Effector memory CD4-positive, alpha-beta T cell (primary cell): Measurements from ENCODE around the gene PAPLN.
"Not testable (repeated sequence)": the region's sequence is repeated elsewhere in the genome, so short reads cannot be mapped to it uniquely, and the experiment has no call there.

Experiments used
- DNase-seq, 3 donors: peaks; one replicate each; pipeline ENCODE4 v3.0.0-alpha.2; 2020
- H3K27ac ChIP-seq: 2 replicates; pipeline ENCODE4 v1.7.0; 2013; ENCODE audit warnings: mild to moderate bottlenecking, low read length, moderate library complexity; ENCODE audit not compliant: insufficient read depth, poor library complexity, severe bottlenecking
- H3K27me3 ChIP-seq: replicated peaks from 2 replicates; pipeline ENCODE4 v1.7.0; 2013; ENCODE audit warnings: mild to moderate bottlenecking, low read length; ENCODE audit not compliant: insufficient read depth, control insufficient read depth, poor library complexity, severe bottlenecking
- H3K36me3 ChIP-seq: 2 replicates; pipeline ENCODE4 v1.7.0; 2013; ENCODE audit warnings: mild to moderate bottlenecking, low read length, moderate library complexity; ENCODE audit not compliant: control insufficient read depth, insufficient read depth
- H3K4me1 ChIP-seq: 2 replicates; pipeline ENCODE4 v1.7.0; 2013; ENCODE audit warnings: low read length, mild to moderate bottlenecking; ENCODE audit not compliant: control insufficient read depth, insufficient read depth, poor library complexity, severe bottlenecking
- H3K4me3 ChIP-seq: 2 replicates; pipeline ENCODE4 v1.7.0; 2013; ENCODE audit warnings: low read length, low read depth, mild to moderate bottlenecking; ENCODE audit not compliant: insufficient read depth, poor library complexity, severe bottlenecking
- H3K9me3 ChIP-seq: 2 replicates; pipeline ENCODE4 v1.7.0; 2013; ENCODE audit warnings: mild to moderate bottlenecking, low read length, moderate library complexity; ENCODE audit not compliant: control insufficient read depth
- total RNA-seq, 3 donors: gene quantifications; one replicate each; lab custom pipeline; 2026; lab: John Stamatoyannopoulos, UW

The PAPLN gene, protein sequence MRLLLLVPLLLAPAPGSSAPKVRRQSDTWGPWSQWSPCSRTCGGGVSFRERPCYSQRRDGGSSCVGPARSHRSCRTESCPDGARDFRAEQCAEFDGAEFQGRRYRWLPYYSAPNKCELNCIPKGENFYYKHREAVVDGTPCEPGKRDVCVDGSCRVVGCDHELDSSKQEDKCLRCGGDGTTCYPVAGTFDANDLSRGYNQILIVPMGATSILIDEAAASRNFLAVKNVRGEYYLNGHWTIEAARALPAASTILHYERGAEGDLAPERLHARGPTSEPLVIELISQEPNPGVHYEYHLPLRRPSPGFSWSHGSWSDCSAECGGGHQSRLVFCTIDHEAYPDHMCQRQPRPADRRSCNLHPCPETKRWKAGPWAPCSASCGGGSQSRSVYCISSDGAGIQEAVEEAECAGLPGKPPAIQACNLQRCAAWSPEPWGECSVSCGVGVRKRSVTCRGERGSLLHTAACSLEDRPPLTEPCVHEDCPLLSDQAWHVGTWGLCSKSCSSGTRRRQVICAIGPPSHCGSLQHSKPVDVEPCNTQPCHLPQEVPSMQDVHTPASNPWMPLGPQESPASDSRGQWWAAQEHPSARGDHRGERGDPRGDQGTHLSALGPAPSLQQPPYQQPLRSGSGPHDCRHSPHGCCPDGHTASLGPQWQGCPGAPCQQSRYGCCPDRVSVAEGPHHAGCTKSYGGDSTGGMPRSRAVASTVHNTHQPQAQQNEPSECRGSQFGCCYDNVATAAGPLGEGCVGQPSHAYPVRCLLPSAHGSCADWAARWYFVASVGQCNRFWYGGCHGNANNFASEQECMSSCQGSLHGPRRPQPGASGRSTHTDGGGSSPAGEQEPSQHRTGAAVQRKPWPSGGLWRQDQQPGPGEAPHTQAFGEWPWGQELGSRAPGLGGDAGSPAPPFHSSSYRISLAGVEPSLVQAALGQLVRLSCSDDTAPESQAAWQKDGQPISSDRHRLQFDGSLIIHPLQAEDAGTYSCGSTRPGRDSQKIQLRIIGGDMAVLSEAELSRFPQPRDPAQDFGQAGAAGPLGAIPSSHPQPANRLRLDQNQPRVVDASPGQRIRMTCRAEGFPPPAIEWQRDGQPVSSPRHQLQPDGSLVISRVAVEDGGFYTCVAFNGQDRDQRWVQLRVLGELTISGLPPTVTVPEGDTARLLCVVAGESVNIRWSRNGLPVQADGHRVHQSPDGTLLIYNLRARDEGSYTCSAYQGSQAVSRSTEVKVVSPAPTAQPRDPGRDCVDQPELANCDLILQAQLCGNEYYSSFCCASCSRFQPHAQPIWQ
- 0 to 0.09 (median 0) reads per million in 3 donors for total RNA-seq

DNA sequence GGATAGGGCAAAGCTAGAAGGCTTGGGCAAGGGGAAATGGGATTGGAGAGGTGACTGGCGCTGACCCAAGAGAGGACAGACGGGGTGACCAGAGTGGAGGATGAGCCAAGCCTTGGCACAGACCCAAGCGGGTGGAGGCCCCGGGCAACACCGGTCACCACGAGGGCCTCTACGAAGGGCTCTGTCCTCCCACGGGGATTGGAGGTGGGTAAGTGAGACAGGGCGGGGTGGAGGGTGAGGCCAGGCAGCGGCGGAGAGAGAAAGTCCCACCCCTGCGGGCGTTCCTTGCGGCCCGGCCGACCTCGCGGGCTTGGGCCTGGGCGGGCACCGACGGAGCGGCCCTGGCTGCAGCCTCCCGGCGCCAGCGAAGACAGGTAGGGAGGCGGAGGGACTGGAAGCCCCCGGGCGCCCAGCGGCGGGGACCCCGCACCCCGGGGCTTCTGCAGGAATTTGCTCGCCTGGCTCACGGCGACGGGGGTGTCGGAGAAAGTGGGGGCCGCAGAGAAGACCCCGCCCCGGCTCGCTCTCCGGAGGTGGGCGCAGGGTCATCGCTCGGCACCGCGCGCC, at the start of gene PAPLN:
Gene PAPLN, plus strand, starts transcription at position 288 of the 567 bp plus-strand sequence. CDS start 2,273 bp downstream, outside the sequence.
- Histone ChIP-seq H3K4me3 (peak within 1 kb of the TSS; percentile 25), H3K4me1 (peaks cover 14% of the 10 kb centered on the region), H3K27me3 (peaks cover 40% of the 10 kb centered on the region), H3K9me3 (no peaks in the 10 kb centered on the region), H3K27ac (no peak within 1 kb of the TSS), H3K36me3 (no peaks in the 10 kb centered on the region)
- no peak for DNase-seq

DNA sequence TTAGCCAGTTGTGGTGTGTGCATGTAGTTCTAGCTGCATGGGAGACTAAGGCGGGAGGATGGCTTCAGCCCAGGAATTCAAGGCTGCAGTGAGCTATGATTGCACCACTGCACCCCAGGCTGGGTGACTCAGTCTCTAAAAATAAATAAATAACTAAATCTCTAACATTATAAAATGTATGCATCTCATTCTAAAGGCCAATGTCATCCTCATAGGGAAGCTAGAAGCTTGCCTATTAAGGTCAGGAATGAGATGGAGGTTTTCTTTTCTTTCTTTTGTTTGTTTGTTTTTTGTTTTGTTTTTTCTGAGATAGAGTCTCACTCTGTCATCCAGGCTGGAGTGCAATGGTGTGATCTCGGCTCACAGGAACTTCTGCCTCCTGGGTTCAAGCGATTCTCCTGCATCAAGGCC, 48.8 kb upstream of the PAPLN start:
- no peak overlapping the region for H3K4me3 ChIP-seq
- H3K36me3 ChIP-seq, result peaks cover 13% of the 10 kb centered on the region
- H3K4me1 ChIP-seq, result no peaks in the 10 kb centered on the region
- no peaks in the 10 kb centered on the region for H3K27me3 ChIP-seq
- H3K9me3 ChIP-seq, result no peaks in the 10 kb centered on the region
- no peak for DNase-seq
- H3K27ac ChIP-seq, result no peak overlapping the region

DNA sequence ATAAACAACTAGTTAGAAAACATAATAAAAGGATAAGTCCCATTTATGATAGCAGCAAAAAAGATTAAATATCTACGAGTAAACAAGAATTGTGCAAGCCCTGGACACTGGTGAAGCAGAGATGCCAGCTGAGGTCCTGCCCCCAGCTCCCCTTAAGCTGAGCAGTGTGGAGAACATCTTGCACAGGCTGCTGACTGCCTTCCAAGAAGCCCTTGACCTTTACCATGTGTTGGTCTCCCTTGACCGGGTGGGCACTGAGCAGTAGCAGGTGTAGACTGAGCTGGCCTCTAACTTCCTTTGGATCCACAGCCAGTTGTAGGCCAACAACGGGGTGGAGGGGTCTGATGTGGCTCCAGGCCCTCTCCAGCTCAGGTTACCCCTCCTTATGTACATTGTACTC, 47.7 kb upstream of the PAPLN start:
- peaks cover 13% of the 10 kb centered on the region for H3K36me3 ChIP-seq
- no peaks in the 10 kb centered on the region for H3K9me3 ChIP-seq
- H3K27me3 ChIP-seq, result no peaks in the 10 kb centered on the region
- H3K27ac ChIP-seq, result no peak overlapping the region
- H3K4me3 ChIP-seq, result no peak overlapping the region
- no peaks in the 10 kb centered on the region for H3K4me1 ChIP-seq
- no peak for DNase-seq

DNA sequence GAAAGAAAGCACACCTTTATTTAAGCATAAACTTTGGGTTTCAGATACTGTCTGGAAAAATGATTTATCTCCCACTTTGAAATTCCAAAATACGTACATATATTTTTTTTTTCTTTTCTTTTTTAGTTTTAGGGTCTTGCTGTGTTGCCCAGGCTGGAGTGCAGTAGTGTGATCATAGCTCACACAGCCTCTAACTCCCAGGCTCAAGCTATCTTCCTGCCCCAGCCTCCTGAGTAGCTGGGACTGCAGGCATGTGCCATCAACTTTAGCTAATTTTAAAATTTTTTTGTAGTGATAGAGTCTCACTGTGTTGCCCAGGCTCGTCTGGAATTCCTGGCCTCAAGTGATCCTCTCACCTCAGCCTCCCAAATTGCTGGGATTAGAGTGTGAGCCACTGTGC, 45.9 kb upstream of the PAPLN start:
- Histone ChIP-seq H3K4me3 (no peak overlapping the region), H3K27me3 (no peaks in the 10 kb centered on the region), H3K4me1 (no peaks in the 10 kb centered on the region), H3K36me3 (peaks cover 13% of the 10 kb centered on the region), H3K27ac (no peak overlapping the region), H3K9me3 (no peaks in the 10 kb centered on the region)
- no peak for DNase-seq

DNA sequence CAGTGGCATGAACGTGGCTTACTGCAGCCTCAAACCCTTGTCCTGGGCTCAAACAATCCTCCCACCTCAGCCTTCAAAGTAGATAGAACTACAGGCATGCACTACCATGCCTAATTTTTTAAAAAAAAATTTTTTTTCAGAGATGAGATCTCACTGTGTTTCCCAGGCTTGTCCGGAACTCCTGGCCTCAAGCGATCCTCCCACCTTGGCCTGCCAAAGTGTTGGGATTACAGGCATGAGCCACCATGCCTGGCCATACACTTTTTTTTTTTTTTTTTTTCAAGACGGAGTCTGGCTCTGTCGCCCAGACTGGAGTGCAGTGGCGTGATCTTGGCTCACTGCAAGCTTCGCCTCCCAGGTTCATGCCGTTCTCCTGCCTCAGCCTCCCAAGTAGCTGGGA, 43.0 kb upstream of the PAPLN start:
- H3K4me1 ChIP-seq, H3K27ac ChIP-seq, DNase-seq, H3K4me3 ChIP-seq, H3K9me3 ChIP-seq, H3K27me3 ChIP-seq: not testable (repeated sequence)
- peaks cover 19% of the 10 kb centered on the region for H3K36me3 ChIP-seq

DNA sequence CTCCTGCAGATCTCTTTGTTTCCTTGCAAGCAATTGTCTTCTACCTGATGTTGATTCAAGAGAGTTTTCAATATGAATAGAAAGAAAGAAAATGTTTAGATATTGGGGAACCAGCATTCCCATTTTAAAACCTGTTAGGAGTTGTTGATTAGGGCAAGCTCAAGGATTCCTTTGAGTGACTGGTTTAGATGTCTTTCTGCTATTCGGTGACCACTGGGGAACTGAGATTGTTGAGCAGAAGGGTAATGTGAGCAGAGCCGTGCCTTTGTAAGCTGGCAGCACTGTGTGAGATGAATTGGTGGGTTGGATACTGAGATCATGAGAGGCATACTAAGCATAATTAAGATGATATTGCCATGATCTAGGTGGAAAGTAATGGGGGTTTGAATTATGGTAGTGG, 39.1 kb upstream of the PAPLN start:
- H3K4me3 ChIP-seq, result no peak overlapping the region
- peaks cover 17% of the 10 kb centered on the region for H3K36me3 ChIP-seq
- H3K9me3 ChIP-seq, result no peaks in the 10 kb centered on the region

DNA sequence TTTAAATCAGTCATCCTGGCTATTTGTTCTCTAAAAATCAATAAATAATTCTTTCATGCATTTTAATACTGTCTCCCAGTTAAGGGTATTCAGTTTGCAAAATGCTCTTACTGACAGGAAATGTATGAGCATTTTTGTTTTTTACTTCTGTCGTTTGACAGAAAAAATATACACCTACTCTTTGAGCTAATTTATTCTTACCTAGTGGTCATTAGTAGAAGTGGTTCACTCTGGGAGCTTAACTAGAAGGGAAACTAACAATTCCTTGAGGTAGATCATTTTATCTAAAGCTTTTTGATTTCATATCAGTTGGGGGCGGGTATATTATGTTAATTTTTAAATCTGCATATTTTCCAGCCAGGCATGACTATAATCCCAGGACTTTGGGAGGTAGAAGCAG, 33.8 kb upstream of the PAPLN start:
- DNase-seq, result no peak
- H3K4me1 ChIP-seq, result no peaks in the 10 kb centered on the region
- no peak overlapping the region for H3K4me3 ChIP-seq
- no peaks in the 10 kb centered on the region for H3K9me3 ChIP-seq
- H3K36me3 ChIP-seq, result peaks cover 37% of the 10 kb centered on the region
- no peak overlapping the region for H3K27ac ChIP-seq
- H3K27me3 ChIP-seq, result no peaks in the 10 kb centered on the region

More for the DNA sequence above, 39.1 kb upstream of the PAPLN start:
- H3K27ac ChIP-seq, result no peak overlapping the region
- no peaks in the 10 kb centered on the region for H3K4me1 ChIP-seq
- no peak for DNase-seq
- H3K27me3 ChIP-seq, result no peaks in the 10 kb centered on the region

DNA sequence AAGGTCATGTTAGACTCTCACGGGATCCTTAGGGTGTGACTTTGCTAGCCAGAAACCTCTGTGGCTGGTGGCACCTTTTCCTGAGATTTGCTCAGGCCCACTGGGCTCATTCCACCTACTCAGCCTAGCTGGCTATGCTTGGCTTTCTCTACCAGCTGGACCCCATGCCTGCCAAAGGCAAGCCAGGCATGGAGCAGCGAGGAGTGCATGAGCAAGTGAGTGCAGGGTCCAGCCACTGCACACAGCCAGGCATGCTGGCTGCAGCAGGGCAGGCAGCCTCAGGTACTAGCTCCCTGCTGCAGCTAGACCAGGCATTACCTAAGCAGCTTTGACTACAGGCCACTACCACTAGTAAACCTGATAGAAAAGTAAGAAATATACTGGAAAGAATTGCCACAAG, 29.7 kb upstream of the PAPLN start:
- H3K4me3 ChIP-seq, result no peak overlapping the region
- no peak overlapping the region for H3K27ac ChIP-seq
- no peak for DNase-seq
- H3K9me3 ChIP-seq, result no peaks in the 10 kb centered on the region
- H3K36me3 ChIP-seq, result peaks cover 50% of the 10 kb centered on the region
- no peaks in the 10 kb centered on the region for H3K27me3 ChIP-seq
- H3K4me1 ChIP-seq, result no peaks in the 10 kb centered on the region

DNA sequence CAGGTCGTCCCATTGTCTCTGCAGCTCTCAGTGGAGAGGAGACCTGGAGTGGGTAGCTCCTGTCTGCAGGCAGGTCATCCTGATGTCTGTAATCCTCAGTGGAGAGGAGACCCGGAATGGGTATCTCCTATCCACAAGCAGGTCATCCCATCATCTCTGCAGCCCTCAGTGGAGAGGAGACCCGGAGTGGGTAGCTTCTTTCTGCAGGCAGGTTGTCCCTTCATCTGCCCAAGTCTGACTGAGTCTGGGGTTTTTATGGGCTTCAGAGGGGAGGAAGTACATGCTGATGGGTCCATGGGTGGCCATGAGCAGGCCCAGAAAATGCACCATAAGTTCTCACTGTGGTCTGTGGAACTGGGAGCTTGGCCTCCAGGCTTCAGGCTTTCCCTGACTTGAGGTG, 28.9 kb upstream of the PAPLN start:
- no peaks in the 10 kb centered on the region for H3K9me3 ChIP-seq
- H3K27ac ChIP-seq, result no peak overlapping the region
- H3K4me3 ChIP-seq, result no peak overlapping the region
- H3K36me3 ChIP-seq, result peaks cover 55% of the 10 kb centered on the region
- H3K27me3 ChIP-seq, result no peaks in the 10 kb centered on the region
- no peak for DNase-seq
- H3K4me1 ChIP-seq, result no peaks in the 10 kb centered on the region
